ENCODE results near the gene CUEDC2. TPM values are rescaled to one million over a fixed set of nuclear protein-coding genes. Genes with fewer than 3 reads are reported as not detected.

CUEDC2 gene
- total and polyA plus RNA-seq, 10 of the 15 experiments (the other 5 are each of a cell fraction or from before 2014, with no cell fraction given), result 20.4 to 121 (median 75.0) TPM

DNA sequence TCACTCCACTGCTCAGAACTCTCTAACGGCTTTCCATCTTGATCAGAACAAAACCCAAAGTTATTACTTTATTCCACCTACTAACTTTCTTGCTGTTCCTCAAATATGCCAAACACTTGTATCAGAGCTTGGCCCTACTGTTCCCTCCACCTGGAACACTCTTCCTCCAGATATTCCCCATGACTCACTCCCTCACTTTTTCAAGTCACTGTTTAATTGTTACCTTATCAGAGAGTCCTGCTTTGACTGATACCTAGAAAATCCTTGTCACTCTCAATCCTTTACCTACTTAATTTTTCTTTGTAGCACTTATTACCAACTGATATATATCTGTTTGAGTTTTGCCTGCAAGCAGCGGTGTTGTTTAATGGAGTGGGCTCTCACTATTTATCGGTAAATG lies 42.5 kb downstream of the CUEDC2 start:
- ChIA-PET RAD21 (ENCODE audit: unreplicated experiment) (interaction anchor here (1.6 kb wide), 1 partner anchor 90 kb away, joined by 5 read pairs; no protein-coding TSS in a partner anchor), POLR2A (interaction anchor here (0.6 to 1.2 kb wide), 3 partner anchors 11 to 225 kb away, joined by 3 to 5 read pairs (median 4); no protein-coding TSS in a partner anchor), SMC1A (ENCODE audit: uncharacterized antibody, unreplicated experiment) (no interaction called here), CTCF (interaction anchor here (0.9 to 1.5 kb wide), 2 partner anchors 42 to 220 kb away, joined by 3 read pairs; partner anchors contain the start of gene CUEDC2)
- Histone ChIP-seq H3K9me3 (replicated peaks; ENCODE audit: control insufficient read depth, insufficient read depth, low read length) (no peaks in the 10 kb centered on the region), H3K79me2 (ENCODE audit: control insufficient read depth, insufficient read depth, low read length) (peaks cover 7% of the 10 kb centered on the region), H3K4me1 (ENCODE audit: control insufficient read depth, insufficient read depth, low read length) (peaks cover 7% of the 10 kb centered on the region), H3K4me2 (ENCODE audit: control insufficient read depth, insufficient read depth) (no peak overlapping the region), H3K27me3 (replicated peaks in 1 of 2; ENCODE audit: control insufficient read depth in 2 of 2, insufficient read depth in 2 of 2, low read length in 1 of 2) (no peaks in the 10 kb centered on the region), H3K27ac (ENCODE audit: control insufficient read depth, insufficient read depth) (no peak overlapping the region), H2AFZ (ENCODE audit: control insufficient read depth, low read depth, low read length) (no peak overlapping the region), H3K36me3 (ENCODE audit: control insufficient read depth in 2 of 2, insufficient read depth in 2 of 2, low read length in 1 of 2) (no peaks in the 10 kb centered on the region), H3K4me3 (no peak overlapping the region), H4K20me1 (ENCODE audit: control insufficient read depth, insufficient read depth) (no peaks in the 10 kb centered on the region), H3K9ac (ENCODE audit: control insufficient read depth, insufficient read depth, low read length) (no peak overlapping the region)
- no TSS peak for BruUV-seq (replicated peaks)
- DNase-seq (ENCODE audit: low read depth, low spot score) (no peak), FAIRE-seq (no peak), ATAC-seq (no peak)
- TF ChIP-seq EED (IDR thresholded peaks at IDR 0.05; ENCODE audit: low read depth), result no peak
- TF ChIP-seq, protein P1, sequence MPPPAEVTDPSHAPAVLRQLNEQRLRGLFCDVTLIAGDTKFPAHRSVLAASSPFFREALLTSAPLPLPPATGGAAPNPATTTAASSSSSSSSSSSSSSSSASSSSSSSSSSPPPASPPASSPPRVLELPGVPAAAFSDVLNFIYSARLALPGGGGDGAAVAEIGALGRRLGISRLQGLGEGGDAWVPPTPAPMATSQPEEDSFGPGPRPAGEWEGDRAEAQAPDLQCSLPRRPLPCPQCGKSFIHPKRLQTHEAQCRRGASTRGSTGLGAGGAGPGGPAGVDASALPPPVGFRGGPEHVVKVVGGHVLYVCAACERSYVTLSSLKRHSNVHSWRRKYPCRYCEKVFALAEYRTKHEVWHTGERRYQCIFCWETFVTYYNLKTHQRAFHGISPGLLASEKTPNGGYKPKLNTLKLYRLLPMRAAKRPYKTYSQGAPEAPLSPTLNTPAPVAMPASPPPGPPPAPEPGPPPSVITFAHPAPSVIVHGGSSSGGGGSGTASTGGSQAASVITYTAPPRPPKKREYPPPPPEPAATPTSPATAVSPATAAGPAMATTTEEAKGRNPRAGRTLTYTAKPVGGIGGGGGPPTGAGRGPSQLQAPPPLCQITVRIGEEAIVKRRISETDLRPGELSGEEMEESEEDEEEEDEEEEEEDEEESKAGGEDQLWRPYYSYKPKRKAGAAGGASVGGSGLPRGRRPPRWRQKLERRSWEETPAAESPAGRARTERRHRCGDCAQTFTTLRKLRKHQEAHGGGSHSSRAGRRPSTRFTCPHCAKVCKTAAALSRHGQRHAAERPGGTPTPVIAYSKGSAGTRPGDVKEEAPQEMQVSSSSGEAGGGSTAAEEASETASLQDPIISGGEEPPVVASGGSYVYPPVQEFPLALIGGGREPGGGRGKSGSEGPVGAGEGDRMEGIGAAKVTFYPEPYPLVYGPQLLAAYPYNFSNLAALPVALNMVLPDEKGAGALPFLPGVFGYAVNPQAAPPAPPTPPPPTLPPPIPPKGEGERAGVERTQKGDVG (CRISPR knock-in tag; IDR thresholded peaks at IDR 0.05), result no peak
- TF ChIP-seq ASH2L (IDR thresholded peaks at IDR 0.05; ENCODE audit: borderline replicate concordance, low read depth), result no peak
- no peak for TF ChIP-seq NFYA (IDR thresholded peaks at IDR 0.05; ENCODE audit: borderline replicate concordance, low read depth, low read length)
- no peak for TF ChIP-seq ZNF384 (IDR thresholded peaks at IDR 0.05; ENCODE audit: borderline replicate concordance, low read depth, low read length)
- TF ChIP-seq ZNF622 (IDR thresholded peaks at IDR 0.05), result no peak
- no peak for TF ChIP-seq SREBF2 (IDR thresholded peaks at IDR 0.05; ENCODE audit: low read length)
- TF ChIP-seq HDAC2 (IDR thresholded peaks at IDR 0.05), result no peak
- 91% methylated on average over 3 of the region's 3 CpGs for WGBS (ENCODE audit: insufficient coverage, insufficient replicate concordance, low lambda C conversion rate, missing lambda C conversion rate)
- intact Hi-C loops (cut with micrococcal nuclease; ENCODE audit: unreplicated experiment), result loop anchor here (5.0 to 10.0 kb wide), 3 partner anchors 72 to 255 kb away; partner anchors contain the start of gene TRIM8
- in situ Hi-C loops (cut with MboI), result no loop called here
